Vagina (tissue), 2 donors: Measurements from ENCODE around the gene AFG3L2. TPM values are rescaled to one million over a fixed set of nuclear protein-coding genes. Genes with fewer than 3 reads are reported as not detected.
"Not testable (repeated sequence)": the region's sequence is repeated elsewhere in the genome, so short reads cannot be mapped to it uniquely, and the experiment has no call there.

ENCODE experiments used
- DNase-seq, 2 donors: peaks; one replicate each; pipeline ENCODE4 v3.0.0-alpha.2; 2017; ENCODE audit errors: extremely low spot score in 2 of 2
- H3K27ac ChIP-seq: fragments of 200-600 bp; sonication (generic); one replicate; pipeline ENCODE4 v1.5.1; 2019
- H3K27me3 ChIP-seq: fragments of 200-600 bp; sonication (generic); one replicate; pipeline ENCODE4 v1.5.1; 2019
- H3K36me3 ChIP-seq, 2 donors: fragments of 200-600 bp; sonication (generic); one replicate each; pipeline ENCODE4 v1.5.1; 2017 to 2019
- H3K4me1 ChIP-seq: fragments of 200-600 bp; sonication (generic); one replicate; pipeline ENCODE4 v1.5.1; 2019
- H3K4me3 ChIP-seq, 2 donors: fragments of 200-600 bp; sonication (generic); 1 replicate in 1 of 2; 2 replicates in 1 of 2; pipeline ENCODE4 v1.5.1; 2016 to 2019
- H3K9me3 ChIP-seq: fragments of 200-600 bp; sonication (generic); one replicate; pipeline ENCODE4 v1.5.1; 2019
- CTCF ChIP-seq, 3 experiments: fragments of 450-650 bp in 2 of 3; fragments of 200-600 bp in 1 of 3; sonication (generic) in 1 of 3; IDR thresholded peaks; one replicate each; pipeline ENCODE4 v1.5.1; 2017 to 2019; ENCODE audit warnings: antibody characterized with exemption in 3 of 3, mild to moderate bottlenecking in 2 of 3, moderate library complexity in 2 of 3
- POLR2A ChIP-seq, 2 donors: fragments of 450-650 bp; IDR thresholded peaks; one replicate each; pipeline ENCODE4 v1.6.1; 2017; ENCODE audit warnings: antibody characterized with exemption in 2 of 2, mild to moderate bottlenecking in 2 of 2, moderate library complexity in 2 of 2
- POLR2AphosphoS5 ChIP-seq, 2 donors: sonication (generic); formaldehyde crosslinking; IDR thresholded peaks; one replicate each; pipeline ENCODE4 v1.9.0; 2017; ENCODE audit warnings: antibody characterized with exemption in 2 of 2, mild to moderate bottlenecking in 2 of 2, low read depth in 1 of 2; ENCODE audit not compliant: insufficient read depth in 1 of 2
- intact Hi-C: fragments of 100-400 bp; cut with DNase I; formaldehyde crosslinking; loops from one replicate; pipeline ENCODE4 v1.15.1; 2023
- total RNA-seq: library from RNA; depleted of rRNA; stranded (reverse); fragments of >200 nt; gene quantifications from one replicate; pipeline ENCODE4 v1.2.3, GENCODE V29; 2016

The AFG3L2 gene
- total RNA-seq, 1 donor from 2014 or later: 38.3 TPM

DNA sequence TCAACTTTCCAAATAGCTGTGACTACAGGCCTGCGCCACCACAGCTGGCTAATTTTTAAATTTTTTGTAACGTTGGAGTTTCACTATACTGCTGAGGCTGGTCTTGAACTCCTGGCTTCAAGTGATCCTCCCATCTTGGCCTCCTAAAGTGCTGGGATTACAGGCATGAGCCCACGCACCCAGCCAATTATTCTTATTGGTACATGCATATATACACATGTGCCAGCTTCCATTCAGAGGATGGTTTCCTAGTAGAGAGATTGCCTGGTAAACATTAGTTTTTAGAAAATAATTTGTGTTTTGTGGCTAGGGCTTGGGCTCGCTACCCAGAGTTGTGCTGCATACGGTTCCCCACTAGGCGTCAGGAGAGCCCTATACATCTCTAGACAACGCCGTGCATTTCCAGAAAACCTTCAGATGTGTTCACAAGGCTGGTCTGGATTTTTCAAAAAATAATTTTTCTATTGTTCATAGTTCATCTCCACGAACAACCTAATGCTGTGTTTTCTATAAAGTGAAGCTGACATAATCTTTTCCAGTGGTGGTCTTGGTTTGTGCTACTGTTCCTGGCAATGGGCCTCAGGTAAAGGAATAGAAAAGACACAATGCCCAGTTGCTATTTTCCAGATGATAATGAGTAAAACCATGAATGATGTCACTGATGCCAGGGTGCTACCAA, 14.6 kb upstream of the AFG3L2 start:
- no peak for DNase-seq
- Histone ChIP-seq H3K9me3 (no peaks in the 10 kb centered on the region), H3K36me3 (no peaks in the 10 kb centered on the region), H3K27ac (no peak overlapping the region), H3K4me1 (no peaks in the 10 kb centered on the region), H3K27me3 (no peaks in the 10 kb centered on the region), H3K4me3 (no peak overlapping the region)
- no peak for TF ChIP-seq POLR2A (IDR thresholded peaks at IDR 0.05)
- TF ChIP-seq POLR2AphosphoS5 (IDR thresholded peaks at IDR 0.05; ENCODE audit: insufficient read depth in 1 of 2, low read depth in 1 of 2): no peak
- peak; percentile 82 to 91 (median 83) for TF ChIP-seq CTCF (IDR thresholded peaks at IDR 0.05)
- intact Hi-C loops: loop anchor here (5.0 kb wide), 1 partner anchor 266 kb away; the partner anchor contains the start of gene SPIRE1

DNA sequence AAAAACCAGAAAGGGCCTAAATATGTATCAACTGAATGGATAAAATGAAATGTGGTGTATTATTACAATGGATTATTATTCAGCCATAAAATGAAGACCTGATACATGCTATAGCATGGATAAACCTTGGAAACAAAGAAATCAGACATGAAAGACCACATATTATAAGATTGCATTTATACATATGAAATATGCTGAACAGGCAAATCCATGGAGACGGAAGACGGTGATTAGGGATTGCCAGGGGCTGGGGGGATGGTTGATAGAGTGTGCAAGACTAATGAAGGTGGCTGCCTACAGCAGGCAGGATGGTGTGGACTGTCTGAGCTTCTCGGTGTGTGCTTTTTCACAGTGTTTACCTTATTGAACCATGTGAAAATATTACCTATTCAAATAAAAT, 11.4 kb upstream of the AFG3L2 start:
- H3K4me1 ChIP-seq: no peaks in the 10 kb centered on the region
- H3K36me3 ChIP-seq: no peaks in the 10 kb centered on the region
- no peak overlapping the region for H3K27ac ChIP-seq
- no peak overlapping the region for H3K4me3 ChIP-seq
- intact Hi-C loops: no loop called here
- DNase-seq: no peak
- no peaks in the 10 kb centered on the region for H3K9me3 ChIP-seq
- TF ChIP-seq CTCF (IDR thresholded peaks at IDR 0.05): no peak
- no peak for TF ChIP-seq POLR2AphosphoS5 (IDR thresholded peaks at IDR 0.05; ENCODE audit: insufficient read depth in 1 of 2, low read depth in 1 of 2)
- TF ChIP-seq POLR2A (IDR thresholded peaks at IDR 0.05): no peak
- H3K27me3 ChIP-seq: no peaks in the 10 kb centered on the region

DNA sequence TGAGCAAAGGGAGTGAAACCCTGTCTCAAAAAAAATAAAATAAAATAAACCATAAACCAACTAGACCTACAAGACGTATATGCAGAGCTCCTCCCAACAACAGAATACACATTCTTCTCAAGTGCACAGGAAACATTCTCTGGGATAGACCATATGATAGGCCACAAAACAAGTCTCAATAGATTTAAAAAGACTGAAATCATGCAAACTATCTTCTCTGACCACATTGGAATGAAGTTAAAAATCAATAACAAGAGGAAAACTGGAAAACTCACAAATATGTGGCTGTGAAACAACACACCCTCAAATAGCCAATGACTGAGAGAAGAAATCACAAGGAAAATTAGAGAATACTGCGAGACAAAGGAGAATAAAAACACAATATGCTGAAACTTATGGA, 7.2 kb upstream of the AFG3L2 start:
- H3K4me1 ChIP-seq: no peaks in the 10 kb centered on the region
- H3K27me3 ChIP-seq: no peaks in the 10 kb centered on the region
- H3K36me3 ChIP-seq: no peaks in the 10 kb centered on the region
- H3K4me3 ChIP-seq: no peak overlapping the region
- TF ChIP-seq CTCF (IDR thresholded peaks at IDR 0.05): no peak
- no peak for TF ChIP-seq POLR2A (IDR thresholded peaks at IDR 0.05)
- TF ChIP-seq POLR2AphosphoS5 (IDR thresholded peaks at IDR 0.05; ENCODE audit: insufficient read depth in 1 of 2, low read depth in 1 of 2): no peak
- no peak overlapping the region for H3K27ac ChIP-seq
- intact Hi-C loops: no loop called here
- H3K9me3 ChIP-seq: no peaks in the 10 kb centered on the region
- no peak for DNase-seq

- H3K36me3 ChIP-seq, H3K9me3 ChIP-seq, H3K4me3 ChIP-seq, H3K4me1 ChIP-seq, DNase-seq, intact Hi-C loops, H3K27me3 ChIP-seq, H3K27ac ChIP-seq: not testable (repeated sequence)
These were observed 6.7 kb upstream of the AFG3L2 start for GRCh38 chr18:12383759-12384158.

GRCh38 chr18:12382221-12382814, 5.3 kb upstream of the AFG3L2 start:
- intact Hi-C loops, H3K9me3 ChIP-seq, H3K27ac ChIP-seq, DNase-seq, H3K36me3 ChIP-seq, H3K4me1 ChIP-seq, H3K4me3 ChIP-seq, H3K27me3 ChIP-seq: not testable (repeated sequence)

- H3K27ac ChIP-seq, H3K27me3 ChIP-seq, H3K9me3 ChIP-seq, H3K36me3 ChIP-seq, DNase-seq, intact Hi-C loops: not testable (repeated sequence)
- peaks cover 39% of the 10 kb centered on the region for H3K4me1 ChIP-seq
- H3K4me3 ChIP-seq: peak overlapping the region in 1 of 2 donors; percentile 92
These were observed 1.2 kb upstream of the AFG3L2 start for GRCh38 chr18:12378198-12378558.
